Transverse colon (tissue), 4 donors: Measurements from ENCODE around the gene ARHGEF7. TPM values are rescaled to one million over a fixed set of nuclear protein-coding genes. Genes with fewer than 3 reads are reported as not detected.

ENCODE experiments used
- DNase-seq: peaks from one replicate; pipeline ENCODE4 v3.0.0-alpha.2; 2019
- H3K27ac ChIP-seq, 4 donors: fragments of 200-600 bp; sonication (generic); 2 replicates each; pipeline ENCODE4 v1.5.1; 2016 to 2018; ENCODE audit warnings: inconsistent platforms in 4 of 4
- H3K27me3 ChIP-seq: fragments of 200-600 bp; sonication (generic); 2 replicates; pipeline ENCODE4 v1.5.1; 2017; ENCODE audit warnings: inconsistent platforms
- H3K36me3 ChIP-seq, 4 donors: fragments of 200-600 bp; sonication (generic); 2 replicates each; pipeline ENCODE4 v1.5.1; 2017 to 2019; ENCODE audit warnings: inconsistent platforms in 4 of 4
- H3K4me1 ChIP-seq, 4 donors: fragments of 200-600 bp; sonication (generic); 2 replicates each; pipeline ENCODE4 v1.5.1; 2017 to 2020; ENCODE audit warnings: inconsistent platforms in 4 of 4
- H3K4me3 ChIP-seq, 4 donors: fragments of 200-600 bp; sonication (generic); 1 replicate in 1 of 4; 2 replicates in 3 of 4; pipeline versions ENCODE4 v1.5.1 to v1.6.1; 2017 to 2019; ENCODE audit warnings: inconsistent platforms in 4 of 4
- H3K9me3 ChIP-seq, 2 donors: fragments of 200-600 bp; sonication (generic); 2 replicates each; pipeline ENCODE4 v1.5.1; 2017 to 2019; ENCODE audit warnings: inconsistent platforms in 2 of 2
- CTCF ChIP-seq, 5 experiments: fragments of 200-600 bp in 3 of 5; fragments of 450-650 bp in 2 of 5; sonication (generic) in 3 of 5; IDR thresholded peaks; 1 replicate in 2 of 5; 2 replicates in 3 of 5; pipeline ENCODE4 v1.5.1; 2016 to 2017; ENCODE audit warnings: antibody characterized with exemption in 5 of 5, inconsistent platforms in 3 of 5, mild to moderate bottlenecking in 2 of 5, moderate library complexity in 1 of 5
- EP300 ChIP-seq: sonication (generic); formaldehyde crosslinking; IDR thresholded peaks from one replicate; pipeline ENCODE4 v1.6.1; 2017; ENCODE audit warnings: antibody characterized with exemption, low read depth
- POLR2A ChIP-seq: fragments of 450-650 bp; IDR thresholded peaks from one replicate; pipeline ENCODE4 v1.6.1; 2016; ENCODE audit warnings: antibody characterized with exemption, mild to moderate bottlenecking, moderate library complexity
- POLR2AphosphoS5 ChIP-seq, 3 donors: sonication (generic); formaldehyde crosslinking; IDR thresholded peaks; one replicate each; pipeline ENCODE4 v1.6.1; 2016; ENCODE audit warnings: antibody characterized with exemption in 3 of 3
- whole genome bisulfite sequencing, 2 donors: methylation state at CpG; one replicate each; pipeline ENCODE4 v1.1.5; 2018; ENCODE audit warnings: low coverage in 1 of 2; 5-methylcytosine and 5-hydroxymethylcytosine counted together
- in situ Hi-C, 4 donors: fragments of 200-750 bp; cut with MboI; loops; one replicate each; pipeline versions ENCODE4 v1.15.0 to v1.15.1; 2017; ENCODE audit warnings: low sequenced_read_pairs in 3 of 4, low pct_ligation_motif_present in 1 of 4, low pct_unique_long_range_greater_than_20kb in 1 of 4
- intact Hi-C: fragments of 100-400 bp; cut with DNase I; formaldehyde crosslinking; loops from one replicate; pipeline ENCODE4 v1.15.1; 2023; ENCODE audit warnings: low total_unique reads
- total RNA-seq, 4 donors: library from RNA; depleted of rRNA; stranded (reverse); fragments of >200 nt; gene quantifications; one replicate each; pipeline ENCODE4 v1.1.0, GENCODE V29; 2016

The ARHGEF7 gene
- total RNA-seq, 4 donors from 2014 or later: 62.3 to 104 (median 75.6) TPM

GRCh38 chr13:111227405-111227804 is 112.3 kb downstream of the ARHGEF7 start:
- Histone ChIP-seq H3K4me1 (peaks cover 0 to 7% (median 0%) of the 10 kb centered on the region in 4 donors), H3K36me3 (no peaks in the 10 kb centered on the region), H3K9me3 (no peaks in the 10 kb centered on the region), H3K4me3 (no peak overlapping the region), H3K27me3 (no peaks in the 10 kb centered on the region), H3K27ac (no peak overlapping the region)
- in situ Hi-C loops (loop anchor here in 3 of 4 donors (10.0 to 25.0 kb wide), 4 partner anchors 73 to 315 kb away; partner anchors contain the start of gene ANKRD10 (in 1 of the 3)), intact Hi-C loops (no loop called here)
- WGBS, 2 donors: 72 to 75% methylated on average over 2 of the region's 2 CpGs
- no peak for DNase-seq
- TF ChIP-seq CTCF (IDR thresholded peaks at IDR 0.05): no peak
- no peak for TF ChIP-seq EP300
- TF ChIP-seq POLR2A: no peak
- no peak for TF ChIP-seq POLR2AphosphoS5 (IDR thresholded peaks at IDR 0.05)

- Histone ChIP-seq H3K4me3 (no peak overlapping the region), H3K27ac (no peak overlapping the region), H3K4me1 (peaks cover 0 to 7% (median 2%) of the 10 kb centered on the region in 4 donors), H3K27me3 (no peaks in the 10 kb centered on the region), H3K9me3 (no peaks in the 10 kb centered on the region), H3K36me3 (no peaks in the 10 kb centered on the region)
- intact Hi-C loops (no loop called here), in situ Hi-C loops (loop anchor here in 3 of 4 donors (10.0 to 25.0 kb wide), 4 partner anchors 74 to 316 kb away; partner anchors contain the start of gene ANKRD10 (in 1 of the 3))
- TF ChIP-seq EP300 (no peak), CTCF (IDR thresholded peaks at IDR 0.05) (no peak), POLR2A (no peak), POLR2AphosphoS5 (IDR thresholded peaks at IDR 0.05) (no peak)
- WGBS, 2 donors: 89 to 91% methylated on average over 17 to 27 of the region's 27 CpGs
- DNase-seq: no peak
Observed at GRCh38 chr13:111228262-111229144, 113.4 kb downstream of the ARHGEF7 start.

DNA sequence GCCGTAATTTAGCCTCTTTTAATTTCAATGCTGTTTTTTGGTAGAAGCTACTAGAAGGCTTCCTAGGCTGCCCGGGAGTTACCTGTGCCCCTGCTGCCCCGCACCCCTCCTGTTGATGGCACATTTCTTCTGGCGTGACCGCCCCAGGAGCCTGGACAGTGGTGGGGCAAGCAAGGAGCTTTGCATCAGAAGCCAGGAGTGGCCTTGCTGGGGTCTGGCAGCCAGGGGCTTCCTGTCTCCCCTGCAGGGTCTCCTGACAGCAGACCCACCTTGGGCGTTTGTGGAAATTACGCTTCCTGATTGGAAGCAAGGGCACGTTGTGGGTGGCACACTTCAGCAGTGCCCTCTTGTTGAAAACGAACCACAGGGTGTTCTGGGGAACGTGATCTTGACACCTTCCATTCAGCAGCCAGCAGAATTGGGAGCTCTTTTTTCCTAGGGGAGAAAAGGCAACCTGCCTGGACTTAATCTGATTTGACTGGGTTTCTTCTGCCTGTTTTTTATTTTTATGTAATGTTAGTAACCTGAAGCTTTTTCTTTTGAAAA is 115.3 kb downstream of the ARHGEF7 start:
- no peak for DNase-seq
- H3K36me3 ChIP-seq: peaks cover 0 to 9% (median 4%) of the 10 kb centered on the region in 4 donors
- no peaks in the 10 kb centered on the region for H3K9me3 ChIP-seq
- no peak overlapping the region for H3K27ac ChIP-seq
- H3K27me3 ChIP-seq: no peaks in the 10 kb centered on the region
- intact Hi-C loops (no loop called here), in situ Hi-C loops (loop anchor here in 1 of 4 donors (25.0 kb wide), 1 partner anchor 318 kb away; the partner anchor contains the start of gene ANKRD10)
- H3K4me3 ChIP-seq: no peak overlapping the region
- no peak for TF ChIP-seq POLR2AphosphoS5 (IDR thresholded peaks at IDR 0.05)
- TF ChIP-seq CTCF (IDR thresholded peaks at IDR 0.05): no peak
- no peak for TF ChIP-seq EP300
- TF ChIP-seq POLR2A: no peak
- H3K4me1 ChIP-seq: peaks cover 0 to 4% (median 2%) of the 10 kb centered on the region in 4 donors
- 91 to 100% methylated on average over 5 to 10 of the region's 10 CpGs for WGBS, 2 donors

GRCh38 chr13:111232191-111232590 is 117.1 kb downstream of the ARHGEF7 start:
- peaks cover 0 to 9% (median 5%) of the 10 kb centered on the region in 4 donors for H3K36me3 ChIP-seq
- in situ Hi-C loops: loop anchor here in 1 of 4 donors (25.0 kb wide), 1 partner anchor 320 kb away; the partner anchor contains the start of gene ANKRD10
- H3K9me3 ChIP-seq: no peaks in the 10 kb centered on the region

More at GRCh38 chr13:111232191-111232590, 117.1 kb downstream of the ARHGEF7 start:
- intact Hi-C loops: no loop called here
- no peak for DNase-seq
- Histone ChIP-seq H3K4me3 (no peak overlapping the region), H3K4me1 (peaks cover 0 to 4% (median 2%) of the 10 kb centered on the region in 4 donors), H3K27ac (no peak overlapping the region), H3K27me3 (no peaks in the 10 kb centered on the region)
- no peak for TF ChIP-seq EP300
- no peak for TF ChIP-seq POLR2A
- TF ChIP-seq CTCF (IDR thresholded peaks at IDR 0.05): no peak
- no peak for TF ChIP-seq POLR2AphosphoS5 (IDR thresholded peaks at IDR 0.05)
- WGBS, 2 donors: 60 to 85% methylated on average over 1 to 7 of the region's 7 CpGs
